ENCODE measurements around the gene SPACA9.
A peak's percentile ranks its signal among the peaks of the same experiment; 100 is the strongest.

The SPACA9 gene

GRCh38 chr9:132878695-132879456 is at the start of gene SPACA9:
Gene SPACA9 (plus strand): TSS chr9:132878898. CDS start chr9:132883948, 5,050 bp downstream.
- Histone ChIP-seq H3K27me3 (ENCODE audit: insufficient read depth, low read length) (no peaks in the 10 kb centered on the region), H2AFZ (ENCODE audit: low read length, unreplicated experiment) (peak within 1 kb of the TSS; percentile 98), H3K36me3 (ENCODE audit: insufficient read depth, low read length) (no peaks in the 10 kb centered on the region), H3K4me1 (ENCODE audit: control insufficient read depth, insufficient read depth, low read length, unreplicated experiment) (peaks cover 3% of the 10 kb centered on the region), H3K79me2 (ENCODE audit: control insufficient read depth, insufficient read depth, low read length, unreplicated experiment) (no peaks in the 10 kb centered on the region), H3K27ac (ENCODE audit: low read depth, low read length) (peak within 1 kb of the TSS; percentile 67; the same call in 1 of the 2 replicates), H3K4me3 (ENCODE audit: low read depth, low read length) (peak within 1 kb of the TSS; percentile 92)

GRCh38 chr9:132832171-132832881 is 46.4 kb upstream of the SPACA9 start:
- H3K4me1 ChIP-seq (ENCODE audit: control insufficient read depth, insufficient read depth, low read length, unreplicated experiment), result no peaks in the 10 kb centered on the region
- H3K4me3 ChIP-seq (ENCODE audit: low read depth, low read length), result no peak overlapping the region
- H2AFZ ChIP-seq (ENCODE audit: low read length, unreplicated experiment), result no peak overlapping the region
- H3K27ac ChIP-seq (ENCODE audit: low read depth, low read length), result no peak overlapping the region
- no peaks in the 10 kb centered on the region for H3K36me3 ChIP-seq (ENCODE audit: insufficient read depth, low read length)
- peaks cover 40% of the 10 kb centered on the region for H3K27me3 ChIP-seq (ENCODE audit: insufficient read depth, low read length)
- no peaks in the 10 kb centered on the region for H3K79me2 ChIP-seq (ENCODE audit: control insufficient read depth, insufficient read depth, low read length, unreplicated experiment)

GRCh38 chr9:132833550-132834121 is 45.1 kb upstream of the SPACA9 start:
- no peaks in the 10 kb centered on the region for H3K4me1 ChIP-seq (ENCODE audit: control insufficient read depth, insufficient read depth, low read length, unreplicated experiment)
- no peak overlapping the region for H3K4me3 ChIP-seq (ENCODE audit: low read depth, low read length)
- H3K79me2 ChIP-seq (ENCODE audit: control insufficient read depth, insufficient read depth, low read length, unreplicated experiment), result no peaks in the 10 kb centered on the region
- peaks cover 37% of the 10 kb centered on the region for H3K27me3 ChIP-seq (ENCODE audit: insufficient read depth, low read length)
- H3K36me3 ChIP-seq (ENCODE audit: insufficient read depth, low read length), result no peaks in the 10 kb centered on the region
- no peak overlapping the region for H3K27ac ChIP-seq (ENCODE audit: low read depth, low read length)
- H2AFZ ChIP-seq (ENCODE audit: low read length, unreplicated experiment), result no peak overlapping the region

- no peak overlapping the region for H2AFZ ChIP-seq (ENCODE audit: low read length, unreplicated experiment)
- no peaks in the 10 kb centered on the region for H3K36me3 ChIP-seq (ENCODE audit: insufficient read depth, low read length)
- H3K79me2 ChIP-seq (ENCODE audit: control insufficient read depth, insufficient read depth, low read length, unreplicated experiment), result no peaks in the 10 kb centered on the region
- H3K4me3 ChIP-seq (ENCODE audit: low read depth, low read length), result no peak overlapping the region
- H3K4me1 ChIP-seq (ENCODE audit: control insufficient read depth, insufficient read depth, low read length, unreplicated experiment), result peaks cover 6% of the 10 kb centered on the region
- no peak overlapping the region for H3K27ac ChIP-seq (ENCODE audit: low read depth, low read length)
- H3K27me3 ChIP-seq (ENCODE audit: insufficient read depth, low read length), result peaks cover 37% of the 10 kb centered on the region
Measured at GRCh38 chr9:132834343-132834742, 44.4 kb upstream of the SPACA9 start.

GRCh38 chr9:132837501-132838286 is 41.0 kb upstream of the SPACA9 start:
- Histone ChIP-seq H3K36me3 (ENCODE audit: insufficient read depth, low read length) (no peaks in the 10 kb centered on the region), H3K4me1 (ENCODE audit: control insufficient read depth, insufficient read depth, low read length, unreplicated experiment) (peaks cover 8% of the 10 kb centered on the region), H3K79me2 (ENCODE audit: control insufficient read depth, insufficient read depth, low read length, unreplicated experiment) (no peaks in the 10 kb centered on the region)

GRCh38 chr9:132838291-132838690 is 40.4 kb upstream of the SPACA9 start:
- no peaks in the 10 kb centered on the region for H3K79me2 ChIP-seq (ENCODE audit: control insufficient read depth, insufficient read depth, low read length, unreplicated experiment)
- no peak overlapping the region for H3K27ac ChIP-seq (ENCODE audit: low read depth, low read length)
- peaks cover 7% of the 10 kb centered on the region for H3K27me3 ChIP-seq (ENCODE audit: insufficient read depth, low read length)
- no peak overlapping the region for H3K4me3 ChIP-seq (ENCODE audit: low read depth, low read length)
- peaks cover 8% of the 10 kb centered on the region for H3K4me1 ChIP-seq (ENCODE audit: control insufficient read depth, insufficient read depth, low read length, unreplicated experiment)
- no peaks in the 10 kb centered on the region for H3K36me3 ChIP-seq (ENCODE audit: insufficient read depth, low read length)
- H2AFZ ChIP-seq (ENCODE audit: low read length, unreplicated experiment), result no peak overlapping the region

More at GRCh38 chr9:132837501-132838286, 41.0 kb upstream of the SPACA9 start:
- Histone ChIP-seq H3K4me3 (ENCODE audit: low read depth, low read length) (no peak overlapping the region), H2AFZ (ENCODE audit: low read length, unreplicated experiment) (no peak overlapping the region), H3K27ac (ENCODE audit: low read depth, low read length) (no peak overlapping the region), H3K27me3 (ENCODE audit: insufficient read depth, low read length) (peaks cover 13% of the 10 kb centered on the region)

- Histone ChIP-seq H3K27ac (ENCODE audit: low read depth, low read length) (no peak overlapping the region), H3K4me3 (ENCODE audit: low read depth, low read length) (no peak overlapping the region), H3K36me3 (ENCODE audit: insufficient read depth, low read length) (no peaks in the 10 kb centered on the region), H3K27me3 (ENCODE audit: insufficient read depth, low read length) (no peaks in the 10 kb centered on the region), H3K4me1 (ENCODE audit: control insufficient read depth, insufficient read depth, low read length, unreplicated experiment) (peaks cover 8% of the 10 kb centered on the region), H3K79me2 (ENCODE audit: control insufficient read depth, insufficient read depth, low read length, unreplicated experiment) (no peaks in the 10 kb centered on the region), H2AFZ (ENCODE audit: low read length, unreplicated experiment) (no peak overlapping the region)
Measured at GRCh38 chr9:132840980-132841379, 37.7 kb upstream of the SPACA9 start.

- Histone ChIP-seq H3K27me3 (ENCODE audit: insufficient read depth, low read length) (no peaks in the 10 kb centered on the region), H3K4me3 (ENCODE audit: low read depth, low read length) (no peak overlapping the region), H3K79me2 (ENCODE audit: control insufficient read depth, insufficient read depth, low read length, unreplicated experiment) (no peaks in the 10 kb centered on the region), H3K36me3 (ENCODE audit: insufficient read depth, low read length) (no peaks in the 10 kb centered on the region), H3K4me1 (ENCODE audit: control insufficient read depth, insufficient read depth, low read length, unreplicated experiment) (peaks cover 8% of the 10 kb centered on the region), H3K27ac (ENCODE audit: low read depth, low read length) (no peak overlapping the region), H2AFZ (ENCODE audit: low read length, unreplicated experiment) (no peak overlapping the region)
Measured at GRCh38 chr9:132842124-132843044, 36.3 kb upstream of the SPACA9 start.

- Histone ChIP-seq H3K4me3 (ENCODE audit: low read depth, low read length) (no peak overlapping the region), H3K36me3 (ENCODE audit: insufficient read depth, low read length) (no peaks in the 10 kb centered on the region), H3K27ac (ENCODE audit: low read depth, low read length) (no peak overlapping the region), H2AFZ (ENCODE audit: low read length, unreplicated experiment) (no peak overlapping the region), H3K4me1 (ENCODE audit: control insufficient read depth, insufficient read depth, low read length, unreplicated experiment) (no peaks in the 10 kb centered on the region), H3K79me2 (ENCODE audit: control insufficient read depth, insufficient read depth, low read length, unreplicated experiment) (no peaks in the 10 kb centered on the region), H3K27me3 (ENCODE audit: insufficient read depth, low read length) (no peaks in the 10 kb centered on the region)
Measured at GRCh38 chr9:132846109-132846917, 32.4 kb upstream of the SPACA9 start.

Measured in ACC112 (cell line).